ENCODE measurements around the gene KPNA4. TPM values are rescaled to one million over a fixed set of nuclear protein-coding genes. Genes with fewer than 3 reads are reported as not detected.
"Not testable (repeated sequence)": the region's sequence is repeated elsewhere in the genome, so short reads cannot be mapped to it uniquely, and the experiment has no call there.

The KPNA4 gene
- total RNA-seq, 2 donors from 2014 or later = 39.9 to 69.2 TPM

DNA sequence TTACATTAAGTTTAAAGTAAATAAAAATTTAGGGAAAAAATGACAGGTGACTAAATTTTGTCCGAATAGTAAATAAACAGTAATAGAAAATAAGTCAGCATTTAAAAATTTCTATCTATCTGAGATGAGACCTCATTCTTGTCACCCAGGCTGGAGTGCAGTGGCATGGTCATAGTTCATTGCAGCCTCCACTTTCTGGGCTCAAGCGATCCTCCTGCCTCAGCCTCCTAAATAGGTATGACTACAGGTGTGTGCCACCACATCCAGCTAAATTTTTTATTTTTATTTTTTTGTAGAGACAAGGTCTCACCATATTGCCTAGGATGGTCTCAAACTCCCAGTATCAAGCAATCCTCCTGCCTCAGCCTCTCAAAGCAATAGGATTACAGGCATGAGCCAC lies 7.8 kb downstream of the KPNA4 start:
- Mint-ChIP-seq H3K36me3 (ENCODE audit: low read depth) (peaks cover 28% of the 10 kb centered on the region), H3K4me3 (no peak overlapping the region), H3K27ac (no peak overlapping the region), H3K9me3 (no peaks in the 10 kb centered on the region), H3K27me3 (no peaks in the 10 kb centered on the region), H3K4me1 (peaks cover 40% of the 10 kb centered on the region)
- ATAC-seq (replicated peaks) = no peak

DNA sequence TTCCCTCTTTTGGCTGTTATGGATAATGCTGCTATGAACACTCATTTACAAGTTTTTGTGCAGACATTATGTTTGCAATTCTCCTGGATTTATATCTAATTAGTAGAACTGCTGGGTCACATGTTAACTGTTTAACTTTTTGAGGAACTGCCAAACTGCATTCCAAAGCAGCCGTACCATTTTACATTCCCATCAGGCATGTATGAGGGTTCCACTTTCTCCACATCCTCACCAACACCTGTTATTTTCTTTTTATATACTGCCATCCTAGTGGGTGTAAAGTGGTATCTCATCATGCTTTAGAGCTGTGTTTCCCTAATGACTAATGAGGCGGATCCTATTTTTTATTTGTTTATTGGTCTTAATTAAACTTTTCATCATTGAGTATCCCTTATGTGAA lies 9.2 kb downstream of the KPNA4 start:
- Mint-ChIP-seq H3K9me3 (no peaks in the 10 kb centered on the region), H3K27me3 (no peaks in the 10 kb centered on the region)

DNA sequence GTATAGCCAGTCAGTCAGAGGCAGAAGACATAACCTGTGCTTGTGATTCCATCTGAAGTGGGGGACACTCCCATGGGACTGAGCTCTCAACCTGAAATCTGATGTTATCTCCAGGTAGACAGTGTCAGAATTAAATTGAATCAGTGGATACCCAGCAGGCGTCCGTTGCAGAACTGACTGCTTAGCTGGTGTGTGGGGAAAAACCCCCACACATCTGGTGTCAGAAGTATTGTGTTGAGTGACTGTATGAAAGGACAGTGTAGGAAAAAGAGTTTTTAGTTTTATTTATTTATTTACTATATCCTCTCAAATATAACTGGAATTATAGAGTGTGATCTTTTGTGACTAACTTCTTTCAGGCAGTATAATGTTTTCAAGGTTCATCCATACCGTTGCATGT lies 10.4 kb downstream of the KPNA4 start:
- Mint-ChIP-seq H3K27me3 (no peaks in the 10 kb centered on the region), H3K4me3 (no peak overlapping the region), H3K4me1 (peaks cover 38% of the 10 kb centered on the region), H3K36me3 (ENCODE audit: low read depth) (peaks cover 31% of the 10 kb centered on the region), H3K9me3 (no peaks in the 10 kb centered on the region), H3K27ac (no peak overlapping the region)
- ATAC-seq (replicated peaks) = peak; percentile 23

More for the DNA sequence above, 9.2 kb downstream of the KPNA4 start:
- Mint-ChIP-seq H3K27ac (no peak overlapping the region), H3K4me3 (no peak overlapping the region), H3K4me1 (peaks cover 39% of the 10 kb centered on the region), H3K36me3 (ENCODE audit: low read depth) (peaks cover 24% of the 10 kb centered on the region)
- no peak for ATAC-seq (replicated peaks)

DNA sequence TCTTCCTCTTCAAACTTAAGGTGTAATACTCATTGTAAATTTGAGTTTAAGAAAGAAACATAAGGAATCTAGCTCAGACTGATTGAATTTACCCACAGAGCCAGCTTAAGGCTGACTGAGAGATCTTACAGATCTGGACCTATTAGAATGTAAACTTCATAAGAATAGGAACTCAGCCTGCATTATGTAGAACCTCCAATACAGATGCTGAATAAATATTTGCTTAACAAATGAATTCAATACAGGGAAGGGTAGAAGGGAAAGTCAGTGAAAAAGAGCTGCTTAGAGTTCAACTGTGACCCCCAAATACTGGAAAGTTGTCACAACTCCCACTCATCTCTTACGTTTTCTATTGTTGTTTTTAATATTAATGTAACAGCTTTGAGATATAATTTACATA lies 11.5 kb downstream of the KPNA4 start:
- H3K36me3 Mint-ChIP-seq (ENCODE audit: low read depth) = peaks cover 27% of the 10 kb centered on the region
- H3K27me3 Mint-ChIP-seq = no peaks in the 10 kb centered on the region
- no peak for ATAC-seq (replicated peaks)
- H3K9me3 Mint-ChIP-seq = no peaks in the 10 kb centered on the region
- peaks cover 37% of the 10 kb centered on the region for H3K4me1 Mint-ChIP-seq
- no peak overlapping the region for H3K4me3 Mint-ChIP-seq
- no peak overlapping the region for H3K27ac Mint-ChIP-seq

DNA sequence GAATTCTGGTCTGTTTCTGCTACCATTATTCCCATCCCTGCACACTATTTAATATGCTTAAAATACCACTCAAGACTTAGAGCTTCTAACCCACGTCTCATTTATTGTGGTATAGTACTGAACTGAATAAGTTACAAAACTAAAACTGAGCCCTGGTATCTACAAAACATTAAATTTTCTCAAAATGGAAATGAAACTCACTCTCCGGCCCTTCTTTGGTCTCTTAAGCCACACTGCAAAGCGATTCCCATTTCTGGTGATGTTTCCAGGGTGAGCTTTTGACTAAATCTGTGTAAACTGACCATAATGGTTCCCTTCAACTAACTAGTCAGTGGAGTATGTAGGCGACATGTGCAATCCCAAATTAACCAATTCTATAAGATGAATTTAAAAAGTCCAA lies 18.6 kb downstream of the KPNA4 start:
- H3K4me3 Mint-ChIP-seq = no peak overlapping the region
- no peaks in the 10 kb centered on the region for H3K9me3 Mint-ChIP-seq
- ATAC-seq (replicated peaks) = no peak
- H3K4me1 Mint-ChIP-seq = peaks cover 49% of the 10 kb centered on the region
- peak overlapping the region; percentile 57 for H3K27ac Mint-ChIP-seq
- H3K36me3 Mint-ChIP-seq (ENCODE audit: low read depth) = peaks cover 20% of the 10 kb centered on the region
- no peaks in the 10 kb centered on the region for H3K27me3 Mint-ChIP-seq

DNA sequence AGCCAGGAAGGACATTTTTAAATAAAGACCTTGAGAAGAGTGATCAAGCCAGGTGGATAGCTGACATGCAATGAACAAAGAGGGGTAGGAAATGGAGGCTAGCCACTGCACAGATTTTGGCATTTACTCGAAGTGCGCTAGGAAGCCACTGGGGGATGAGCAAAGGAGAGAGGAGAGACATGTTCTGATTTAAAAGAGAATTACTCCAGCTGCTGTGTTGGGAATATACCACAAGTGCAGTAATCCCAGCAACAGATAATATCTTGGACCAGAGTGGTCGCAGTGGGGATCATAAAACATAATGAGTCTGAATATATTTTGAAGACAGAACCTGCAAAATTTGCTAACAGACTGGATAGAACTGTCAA lies 19.9 kb downstream of the KPNA4 start:
- Mint-ChIP-seq H3K36me3 (ENCODE audit: low read depth) (peaks cover 8% of the 10 kb centered on the region), H3K9me3 (no peaks in the 10 kb centered on the region), H3K27ac (peak overlapping the region; percentile 29), H3K27me3 (no peaks in the 10 kb centered on the region), H3K4me1 (peaks cover 42% of the 10 kb centered on the region), H3K4me3 (no peak overlapping the region)
- ATAC-seq (replicated peaks) = no peak

DNA sequence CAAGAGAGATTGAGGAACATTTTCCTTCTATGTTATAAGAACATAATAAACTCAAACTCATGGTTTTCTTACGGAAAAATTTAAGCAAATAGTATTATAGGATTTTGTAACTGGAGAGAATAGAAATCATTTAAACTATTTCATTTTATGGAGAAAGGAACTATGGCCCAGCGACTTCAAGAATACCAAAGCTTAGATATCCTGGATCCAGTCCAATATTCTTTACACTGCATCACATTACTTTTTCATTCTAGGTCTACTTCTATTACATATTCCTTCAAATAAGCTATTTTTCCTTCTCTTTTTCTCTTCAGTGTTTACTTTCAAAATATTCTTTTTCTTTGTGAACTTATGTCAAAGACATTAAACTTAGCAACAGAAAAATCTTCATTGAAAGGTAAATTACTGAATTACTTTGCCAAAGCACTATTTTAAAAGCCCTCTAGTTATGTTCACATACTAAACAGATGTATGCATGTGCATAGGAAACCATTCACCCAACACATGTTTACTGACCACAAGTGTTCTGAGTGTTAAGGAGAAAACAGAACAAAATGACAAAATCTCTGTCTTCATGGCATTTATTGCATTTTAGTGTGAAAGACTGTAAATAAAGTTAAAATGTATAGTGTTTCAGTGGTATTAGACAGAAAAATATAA lies 20.4 kb downstream of the KPNA4 start:
- peaks cover 42% of the 10 kb centered on the region for H3K4me1 Mint-ChIP-seq
- H3K4me3 Mint-ChIP-seq = no peak overlapping the region
- no peaks in the 10 kb centered on the region for H3K27me3 Mint-ChIP-seq
- peaks cover 7% of the 10 kb centered on the region for H3K36me3 Mint-ChIP-seq (ENCODE audit: low read depth)
- no peaks in the 10 kb centered on the region for H3K9me3 Mint-ChIP-seq
- peak overlapping the region; percentile 29 for H3K27ac Mint-ChIP-seq
- no peak for ATAC-seq (replicated peaks)

DNA sequence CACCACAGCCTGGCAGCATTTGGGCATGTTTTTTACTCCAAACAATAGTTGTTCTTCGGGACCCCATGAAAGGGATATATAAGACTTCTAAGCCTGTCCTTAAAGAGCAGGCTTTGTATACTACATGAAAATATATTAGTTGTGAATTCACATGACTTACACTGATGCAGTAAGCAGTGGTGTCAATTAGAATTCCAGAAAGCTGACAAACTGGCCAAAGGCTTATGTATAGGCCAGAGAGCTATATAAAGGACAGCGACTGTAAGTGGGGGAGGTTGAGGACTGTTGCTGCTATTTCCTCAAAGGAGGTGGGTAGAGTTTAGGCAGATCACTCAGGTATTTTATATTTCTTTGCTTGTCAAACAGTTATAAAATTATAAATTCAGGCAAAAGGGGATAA lies 24.8 kb downstream of the KPNA4 start:
- H3K4me3 Mint-ChIP-seq = no peak overlapping the region
- H3K27ac Mint-ChIP-seq = no peak overlapping the region
- peaks cover 29% of the 10 kb centered on the region for H3K4me1 Mint-ChIP-seq
- H3K9me3 Mint-ChIP-seq = no peaks in the 10 kb centered on the region
- H3K27me3 Mint-ChIP-seq = no peaks in the 10 kb centered on the region
- no peak for ATAC-seq (replicated peaks)
- H3K36me3 Mint-ChIP-seq (ENCODE audit: low read depth) = peaks cover 11% of the 10 kb centered on the region

DNA sequence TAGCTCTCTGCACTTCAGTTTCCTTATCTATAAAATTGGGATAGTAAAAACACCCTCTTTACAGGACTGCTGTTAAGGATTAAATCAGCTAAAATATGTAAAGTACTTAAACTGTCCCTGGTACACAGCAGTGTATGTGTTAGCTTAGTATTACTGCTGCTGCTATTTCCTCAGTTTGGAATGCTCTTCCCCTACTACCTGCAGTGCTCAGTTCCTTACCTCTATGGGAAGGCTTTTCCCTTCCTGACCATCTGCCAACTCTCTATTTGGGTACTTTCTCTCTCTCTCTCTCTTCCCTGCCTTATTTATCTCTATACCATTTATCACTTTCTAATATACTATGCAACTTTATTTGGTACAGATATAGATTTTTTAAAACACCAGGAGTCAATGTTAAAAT lies 26.5 kb downstream of the KPNA4 start:
- no peaks in the 10 kb centered on the region for H3K27me3 Mint-ChIP-seq
- no peak for ATAC-seq (replicated peaks)
- peaks cover 25% of the 10 kb centered on the region for H3K4me1 Mint-ChIP-seq
- H3K9me3 Mint-ChIP-seq = no peaks in the 10 kb centered on the region
- peak overlapping the region; percentile 23 for H3K27ac Mint-ChIP-seq
- no peak overlapping the region for H3K4me3 Mint-ChIP-seq
- peaks cover 24% of the 10 kb centered on the region for H3K36me3 Mint-ChIP-seq (ENCODE audit: low read depth)

DNA sequence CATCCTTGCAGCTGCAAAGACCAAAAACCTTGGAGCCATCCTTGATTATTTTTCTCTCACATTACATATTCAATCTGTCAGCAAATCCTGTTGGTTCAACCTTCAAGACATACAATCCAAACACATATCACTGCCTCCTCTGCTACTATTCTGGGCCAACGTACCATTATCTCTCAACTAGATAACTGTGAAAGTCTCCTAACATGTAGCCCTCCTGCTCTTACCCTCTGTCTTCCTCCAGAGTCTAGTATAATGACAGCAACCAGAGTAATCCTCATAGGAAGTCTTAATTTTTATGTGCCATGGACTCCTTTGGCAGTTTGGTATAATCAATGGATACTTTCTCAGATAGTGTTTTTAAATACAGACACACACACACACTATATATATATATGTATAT lies 27.6 kb downstream of the KPNA4 start:
- Mint-ChIP-seq H3K27me3 (no peaks in the 10 kb centered on the region), H3K36me3 (ENCODE audit: low read depth) (peaks cover 33% of the 10 kb centered on the region), H3K9me3 (no peaks in the 10 kb centered on the region), H3K4me3 (no peak overlapping the region), H3K4me1 (peaks cover 25% of the 10 kb centered on the region), H3K27ac (peak overlapping the region; percentile 9)
- ATAC-seq (replicated peaks) = no peak

DNA sequence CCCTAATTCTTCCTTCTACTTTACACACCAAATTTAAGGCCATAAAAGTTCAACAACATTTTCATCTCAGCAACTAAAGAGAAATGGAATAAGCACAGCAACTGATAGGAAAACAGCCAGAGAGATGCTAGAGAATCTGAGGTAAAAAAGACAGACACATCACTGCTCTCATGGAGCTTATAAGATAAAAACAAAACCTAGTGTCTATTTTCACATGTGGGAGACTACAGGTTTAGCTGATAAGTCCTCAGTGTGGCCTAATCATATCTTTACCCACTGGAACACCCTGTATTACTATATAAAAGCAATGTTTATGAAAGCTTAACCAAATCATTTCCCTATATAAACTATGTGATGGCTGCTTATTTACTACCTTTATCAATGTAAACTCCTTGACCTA lies 33.0 kb downstream of the KPNA4 start:
- peak overlapping the region; percentile 29 for H3K27ac Mint-ChIP-seq
- no peak for ATAC-seq (replicated peaks)

DNA sequence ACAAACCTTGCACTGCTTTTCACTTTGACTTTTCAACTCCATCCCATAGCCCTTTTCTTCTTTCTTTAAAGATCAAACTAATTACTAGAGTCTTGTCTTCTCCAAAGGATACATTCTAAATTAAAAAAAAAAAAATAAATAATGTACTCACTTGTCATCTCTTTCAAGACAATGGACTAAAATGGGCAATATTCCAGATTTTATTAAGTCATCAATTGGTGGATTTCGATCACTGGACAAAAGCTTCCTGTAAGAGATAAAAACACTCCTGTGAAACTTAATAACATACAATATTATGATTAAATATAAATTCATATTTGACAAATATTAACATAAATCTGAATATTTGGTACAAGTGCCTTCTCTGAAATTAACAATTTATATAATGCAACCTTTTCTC lies 34.1 kb downstream of the KPNA4 start:
- H3K27ac Mint-ChIP-seq = no peak overlapping the region
- no peak overlapping the region for H3K4me3 Mint-ChIP-seq
- ATAC-seq (replicated peaks) = no peak
- H3K4me1 Mint-ChIP-seq = no peaks in the 10 kb centered on the region
- H3K36me3 Mint-ChIP-seq (ENCODE audit: low read depth) = peaks cover 88% of the 10 kb centered on the region
- H3K27me3 Mint-ChIP-seq = no peaks in the 10 kb centered on the region
- H3K9me3 Mint-ChIP-seq = no peaks in the 10 kb centered on the region

More for the DNA sequence above, 33.0 kb downstream of the KPNA4 start:
- H3K4me3 Mint-ChIP-seq = no peak overlapping the region
- H3K4me1 Mint-ChIP-seq = no peaks in the 10 kb centered on the region
- H3K27me3 Mint-ChIP-seq = no peaks in the 10 kb centered on the region
- H3K9me3 Mint-ChIP-seq = no peaks in the 10 kb centered on the region
- peaks cover 84% of the 10 kb centered on the region for H3K36me3 Mint-ChIP-seq (ENCODE audit: low read depth)

DNA sequence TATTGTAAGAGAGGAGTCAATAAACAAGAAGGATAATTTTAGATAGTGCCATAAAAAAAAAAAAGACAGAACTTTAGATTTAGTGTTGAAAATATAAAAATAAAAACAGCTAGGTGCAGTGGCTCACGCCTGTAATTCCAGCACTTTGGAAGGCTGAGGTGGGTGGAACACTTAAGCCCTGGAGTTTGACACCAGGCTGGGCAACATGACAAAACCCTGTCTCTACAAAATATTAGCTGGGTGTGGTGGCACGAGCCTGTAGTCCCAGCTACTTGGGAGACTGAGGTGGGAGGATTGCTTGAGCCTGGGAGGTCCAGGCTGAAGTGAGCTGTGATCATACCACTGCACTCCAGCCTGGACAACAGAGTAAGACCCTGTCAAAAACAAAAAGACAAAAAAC lies 49.0 kb downstream of the KPNA4 start:
- H3K36me3 Mint-ChIP-seq (ENCODE audit: low read depth) = peaks cover 100% of the 10 kb centered on the region
- ATAC-seq (replicated peaks); H3K4me3 Mint-ChIP-seq; H3K27me3 Mint-ChIP-seq; H3K9me3 Mint-ChIP-seq; H3K27ac Mint-ChIP-seq; H3K4me1 Mint-ChIP-seq: not testable (repeated sequence)

DNA sequence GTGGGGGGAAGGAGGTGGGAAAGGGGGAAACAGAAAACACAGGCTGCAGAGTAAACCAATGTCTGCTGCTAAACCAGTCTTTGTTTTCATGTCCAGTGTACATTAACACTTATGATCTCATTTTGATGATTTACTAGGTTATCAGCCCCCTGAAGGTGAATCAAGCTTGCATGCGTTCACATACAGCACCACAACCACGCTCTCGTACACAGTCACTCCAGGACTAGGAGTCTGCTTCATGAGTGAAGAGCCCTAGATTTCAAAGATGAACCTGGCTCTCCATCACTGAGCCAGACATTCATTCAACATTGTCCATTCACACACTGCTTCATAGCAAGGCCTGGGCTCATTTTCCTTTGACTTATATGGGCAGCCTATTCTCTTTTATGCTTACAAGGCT lies 64.0 kb downstream of the KPNA4 start:
- H3K4me1 Mint-ChIP-seq = no peaks in the 10 kb centered on the region
- H3K4me3 Mint-ChIP-seq = no peak overlapping the region
- H3K27me3 Mint-ChIP-seq = no peaks in the 10 kb centered on the region
- no peaks in the 10 kb centered on the region for H3K9me3 Mint-ChIP-seq
- H3K36me3 Mint-ChIP-seq (ENCODE audit: low read depth) = peaks cover 79% of the 10 kb centered on the region
- H3K27ac Mint-ChIP-seq = no peak overlapping the region
- no peak for ATAC-seq (replicated peaks)

DNA sequence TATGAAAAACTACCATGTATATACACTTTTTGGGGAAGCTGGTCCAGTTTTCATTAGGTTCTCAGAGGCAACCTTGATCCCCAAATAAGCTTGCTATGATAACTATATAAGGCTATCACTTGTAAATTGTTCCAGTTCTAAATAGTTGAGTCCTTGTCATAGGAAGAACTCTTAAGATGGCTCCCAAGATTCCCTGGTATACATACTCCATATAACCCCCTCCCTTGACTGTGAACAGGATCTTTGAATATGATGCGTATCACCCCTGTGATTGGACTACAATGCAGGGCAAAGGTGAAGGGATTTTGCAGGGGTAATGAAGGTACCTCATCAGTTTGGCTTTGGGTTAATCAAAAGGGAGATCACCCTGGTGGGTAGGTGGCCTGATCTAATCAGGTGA lies 67.2 kb downstream of the KPNA4 start:
- no peaks in the 10 kb centered on the region for H3K9me3 Mint-ChIP-seq
- H3K27ac Mint-ChIP-seq = no peak overlapping the region
- H3K4me1 Mint-ChIP-seq = no peaks in the 10 kb centered on the region
- H3K36me3 Mint-ChIP-seq (ENCODE audit: low read depth) = peaks cover 53% of the 10 kb centered on the region
- H3K4me3 Mint-ChIP-seq = no peak overlapping the region
- no peaks in the 10 kb centered on the region for H3K27me3 Mint-ChIP-seq
- no peak for ATAC-seq (replicated peaks)

DNA sequence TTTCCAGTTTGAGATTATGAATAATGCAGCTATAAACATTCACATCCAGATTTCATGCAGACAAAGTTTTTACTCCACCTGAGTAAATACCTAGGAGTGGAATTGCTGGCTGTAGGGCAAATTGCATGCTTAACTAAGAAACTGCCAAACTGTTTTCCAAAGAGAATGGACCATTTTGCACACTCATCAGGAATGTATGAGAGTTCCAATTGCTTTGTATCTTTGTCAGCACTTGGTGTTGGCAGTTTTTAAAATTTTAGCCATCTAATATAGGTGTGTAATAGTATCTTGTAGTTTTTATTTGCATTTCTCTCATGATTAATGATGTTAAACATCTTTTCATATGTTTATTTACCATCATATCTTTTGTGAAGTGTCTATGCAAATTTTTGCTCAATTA lies 75.2 kb downstream of the KPNA4 start:
- no peak for ATAC-seq (replicated peaks)
- H3K27ac Mint-ChIP-seq = no peak overlapping the region
- H3K4me1 Mint-ChIP-seq = no peaks in the 10 kb centered on the region
- no peaks in the 10 kb centered on the region for H3K9me3 Mint-ChIP-seq
- H3K4me3 Mint-ChIP-seq = no peak overlapping the region
- H3K27me3 Mint-ChIP-seq = peaks cover 1% of the 10 kb centered on the region
- no peaks in the 10 kb centered on the region for H3K36me3 Mint-ChIP-seq (ENCODE audit: low read depth)

Data from activated T-helper 17 cell treated with anti-CD3 and anti-CD28 coated beads, Interleukin-2, amount 50 U/mL, for 72 hours (primary cell).